ENCODE results near the gene TAF15.

DNA sequence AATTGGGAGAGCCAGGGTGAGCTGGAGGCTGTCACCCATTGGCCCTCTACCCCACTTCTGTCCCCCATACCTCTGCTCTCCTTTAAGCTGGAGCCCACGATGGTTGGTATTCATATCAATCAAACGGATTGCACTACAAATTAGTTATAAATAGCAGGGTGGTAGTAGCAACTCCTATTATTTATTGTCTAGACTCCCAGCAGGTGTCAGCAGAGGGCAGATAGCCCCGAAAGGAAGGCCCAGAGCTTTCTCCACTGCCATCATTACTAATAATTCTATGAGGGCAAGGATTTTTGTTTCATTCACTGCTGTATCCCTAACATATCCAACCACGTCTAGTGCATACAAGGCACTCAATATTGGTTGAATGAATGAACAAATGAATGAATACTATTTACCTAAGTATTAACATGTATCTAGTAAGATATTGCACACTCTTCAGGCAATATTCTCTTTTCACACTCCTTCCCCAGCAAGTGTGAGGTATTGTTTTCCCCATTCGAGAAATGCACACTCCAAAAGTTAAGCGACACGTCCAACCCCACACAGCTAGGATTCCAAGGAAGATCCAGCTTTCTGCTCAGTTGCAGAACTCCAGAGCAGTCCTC, 42.3 kb upstream of the TAF15 start:
- TF ChIP-seq, protein P1, sequence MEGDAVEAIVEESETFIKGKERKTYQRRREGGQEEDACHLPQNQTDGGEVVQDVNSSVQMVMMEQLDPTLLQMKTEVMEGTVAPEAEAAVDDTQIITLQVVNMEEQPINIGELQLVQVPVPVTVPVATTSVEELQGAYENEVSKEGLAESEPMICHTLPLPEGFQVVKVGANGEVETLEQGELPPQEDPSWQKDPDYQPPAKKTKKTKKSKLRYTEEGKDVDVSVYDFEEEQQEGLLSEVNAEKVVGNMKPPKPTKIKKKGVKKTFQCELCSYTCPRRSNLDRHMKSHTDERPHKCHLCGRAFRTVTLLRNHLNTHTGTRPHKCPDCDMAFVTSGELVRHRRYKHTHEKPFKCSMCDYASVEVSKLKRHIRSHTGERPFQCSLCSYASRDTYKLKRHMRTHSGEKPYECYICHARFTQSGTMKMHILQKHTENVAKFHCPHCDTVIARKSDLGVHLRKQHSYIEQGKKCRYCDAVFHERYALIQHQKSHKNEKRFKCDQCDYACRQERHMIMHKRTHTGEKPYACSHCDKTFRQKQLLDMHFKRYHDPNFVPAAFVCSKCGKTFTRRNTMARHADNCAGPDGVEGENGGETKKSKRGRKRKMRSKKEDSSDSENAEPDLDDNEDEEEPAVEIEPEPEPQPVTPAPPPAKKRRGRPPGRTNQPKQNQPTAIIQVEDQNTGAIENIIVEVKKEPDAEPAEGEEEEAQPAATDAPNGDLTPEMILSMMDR (IDR thresholded peaks at IDR 0.05), result peak; percentile 35 to 67 (median 58)
- TF ChIP-seq POLR2A (IDR thresholded peaks at IDR 0.05), result no peak
